Osteoblast (primary cell): Measurements from ENCODE around the gene TBXAS1. TPM values are rescaled to one million over a fixed set of nuclear protein-coding genes. Genes with fewer than 3 reads are reported as not detected.
A peak's percentile ranks its signal among the peaks of the same experiment; 100 is the strongest.

Source experiments
- DNase-seq: peaks from one replicate; pipeline ENCODE4 v3.0.0; 2011; ENCODE audit warnings: low spot score, mixed read lengths; ENCODE audit not compliant: insufficient read length; ENCODE audit errors: missing footprints
- H2AFZ ChIP-seq: 2 replicates; pipeline ENCODE4 v1.6.0; 2011; ENCODE audit warnings: mild to moderate bottlenecking, low read length
- H3K27ac ChIP-seq: 2 replicates; pipeline ENCODE4 v1.5.1; 2011; ENCODE audit warnings: mild to moderate bottlenecking, low read depth, low read length, moderate library complexity
- H3K27me3 ChIP-seq: 2 replicates; pipeline ENCODE4 v1.6.0; 2012; ENCODE audit warnings: mild to moderate bottlenecking, control low read depth, inconsistent platforms, low read length, moderate library complexity; ENCODE audit not compliant: insufficient read depth
- H3K36me3 ChIP-seq: 2 replicates; pipeline ENCODE4 v1.5.1; 2011; ENCODE audit warnings: mild to moderate bottlenecking, low read length, control low read depth, moderate library complexity; ENCODE audit not compliant: insufficient read depth
- H3K4me1 ChIP-seq: 2 replicates; pipeline ENCODE4 v1.5.1; 2011; ENCODE audit warnings: mild to moderate bottlenecking, low read length, control low read depth, moderate library complexity; ENCODE audit not compliant: insufficient read depth
- H3K4me2 ChIP-seq: 2 replicates; pipeline ENCODE4 v1.6.0; 2011; ENCODE audit warnings: mild to moderate bottlenecking, low read length; ENCODE audit not compliant: insufficient read depth
- H3K4me3 ChIP-seq: fragments of 200-600 bp; sonication (generic); 3 replicates; pipeline ENCODE4 v1.5.1; 2012; ENCODE audit warnings: mild to moderate bottlenecking, low read length, inconsistent platforms; ENCODE audit not compliant: insufficient read depth
- H3K79me2 ChIP-seq: 2 replicates; pipeline ENCODE4 v1.6.0; 2012; ENCODE audit warnings: mild to moderate bottlenecking, low read length, control low read depth, inconsistent platforms; ENCODE audit not compliant: insufficient read depth
- H3K9me3 ChIP-seq: 2 replicates; pipeline ENCODE4 v1.5.1; 2011; ENCODE audit warnings: low read depth, low read length, control low read depth
- H4K20me1 ChIP-seq: 2 replicates; pipeline ENCODE4 v1.6.0; 2012; ENCODE audit warnings: mild to moderate bottlenecking, low read length, control low read depth; ENCODE audit not compliant: insufficient read depth
- total RNA-seq: library from RNA; depleted of rRNA; stranded (reverse); fragments of >200 nt; gene quantifications from 2 replicates; pipeline ENCODE4 v1.2.3, GENCODE V29; 2012
- TF ChIP-seq, protein P1 (sequence below): IDR thresholded peaks from 2 replicates; pipeline ENCODE4 v1.5.1; 2011; ENCODE audit warnings: mild to moderate bottlenecking, low read depth, low read length, moderate library complexity; ENCODE audit errors: extremely low read depth

TBXAS1 gene
- total RNA-seq, 1 donor: 0.72 TPM

DNA sequence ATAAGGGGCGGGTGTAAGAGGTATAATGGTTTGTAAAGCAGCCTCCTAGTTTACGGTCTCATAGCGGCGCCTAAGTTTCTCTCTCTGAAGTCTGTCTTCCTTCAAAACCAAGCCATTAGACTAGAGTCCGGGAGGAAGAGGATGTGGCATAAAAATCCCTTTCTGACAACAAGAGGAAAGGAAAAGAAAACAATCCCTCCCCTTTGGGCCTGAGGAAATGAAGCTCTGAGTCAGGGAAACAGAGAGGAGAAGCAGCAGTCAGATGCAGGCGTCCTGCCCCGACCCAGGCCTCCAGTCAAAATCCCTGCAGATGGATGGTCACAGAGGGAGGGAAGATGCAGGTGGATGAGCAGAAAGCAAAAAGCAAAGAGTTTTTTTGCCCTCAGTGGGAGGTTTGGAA lies 210.0 kb downstream of the TBXAS1 start:
- H4K20me1 ChIP-seq: no peaks in the 10 kb centered on the region
- H2AFZ ChIP-seq: peak overlapping the region; percentile 55
- H3K36me3 ChIP-seq: peaks cover 19% of the 10 kb centered on the region
- DNase-seq: no peak
- TF ChIP-seq, protein P1, sequence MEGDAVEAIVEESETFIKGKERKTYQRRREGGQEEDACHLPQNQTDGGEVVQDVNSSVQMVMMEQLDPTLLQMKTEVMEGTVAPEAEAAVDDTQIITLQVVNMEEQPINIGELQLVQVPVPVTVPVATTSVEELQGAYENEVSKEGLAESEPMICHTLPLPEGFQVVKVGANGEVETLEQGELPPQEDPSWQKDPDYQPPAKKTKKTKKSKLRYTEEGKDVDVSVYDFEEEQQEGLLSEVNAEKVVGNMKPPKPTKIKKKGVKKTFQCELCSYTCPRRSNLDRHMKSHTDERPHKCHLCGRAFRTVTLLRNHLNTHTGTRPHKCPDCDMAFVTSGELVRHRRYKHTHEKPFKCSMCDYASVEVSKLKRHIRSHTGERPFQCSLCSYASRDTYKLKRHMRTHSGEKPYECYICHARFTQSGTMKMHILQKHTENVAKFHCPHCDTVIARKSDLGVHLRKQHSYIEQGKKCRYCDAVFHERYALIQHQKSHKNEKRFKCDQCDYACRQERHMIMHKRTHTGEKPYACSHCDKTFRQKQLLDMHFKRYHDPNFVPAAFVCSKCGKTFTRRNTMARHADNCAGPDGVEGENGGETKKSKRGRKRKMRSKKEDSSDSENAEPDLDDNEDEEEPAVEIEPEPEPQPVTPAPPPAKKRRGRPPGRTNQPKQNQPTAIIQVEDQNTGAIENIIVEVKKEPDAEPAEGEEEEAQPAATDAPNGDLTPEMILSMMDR: no peak
- peaks cover 2% of the 10 kb centered on the region for H3K79me2 ChIP-seq
- H3K27me3 ChIP-seq: no peaks in the 10 kb centered on the region
- no peaks in the 10 kb centered on the region for H3K9me3 ChIP-seq
- peak overlapping the region; percentile 31 for H3K27ac ChIP-seq
- no peak overlapping the region for H3K4me3 ChIP-seq
- peak overlapping the region; percentile 35 for H3K4me2 ChIP-seq
- peaks cover 58% of the 10 kb centered on the region for H3K4me1 ChIP-seq

DNA sequence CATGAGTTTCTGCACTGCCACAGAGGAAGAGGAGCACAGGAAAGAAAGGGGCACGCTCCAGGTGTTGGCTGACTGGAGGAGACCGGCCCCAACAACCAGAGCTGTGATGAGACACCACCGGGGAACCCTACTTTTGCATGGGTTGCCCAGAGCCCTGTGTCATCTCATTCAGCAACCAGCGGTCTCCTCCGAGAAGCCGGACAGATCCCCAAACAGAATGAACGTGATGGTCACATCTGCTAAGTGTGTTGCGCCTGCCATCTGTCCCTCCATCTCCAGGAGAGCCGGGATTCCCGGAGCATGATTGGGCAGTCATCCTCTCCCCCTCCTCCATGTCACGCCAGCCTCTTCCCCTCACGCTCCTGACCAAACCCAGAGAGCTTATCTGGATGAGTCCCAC lies 210.8 kb downstream of the TBXAS1 start:
- no peak overlapping the region for H3K4me2 ChIP-seq
- no peak overlapping the region for H3K4me3 ChIP-seq
- H3K36me3 ChIP-seq: peaks cover 19% of the 10 kb centered on the region
- H3K9me3 ChIP-seq: no peaks in the 10 kb centered on the region
- H3K27me3 ChIP-seq: no peaks in the 10 kb centered on the region
- TF ChIP-seq, protein P1: no peak
- H3K27ac ChIP-seq: no peak overlapping the region
- H3K79me2 ChIP-seq: peaks cover 2% of the 10 kb centered on the region
- no peak for DNase-seq
- peaks cover 50% of the 10 kb centered on the region for H3K4me1 ChIP-seq
- H4K20me1 ChIP-seq: no peaks in the 10 kb centered on the region
- no peak overlapping the region for H2AFZ ChIP-seq

DNA sequence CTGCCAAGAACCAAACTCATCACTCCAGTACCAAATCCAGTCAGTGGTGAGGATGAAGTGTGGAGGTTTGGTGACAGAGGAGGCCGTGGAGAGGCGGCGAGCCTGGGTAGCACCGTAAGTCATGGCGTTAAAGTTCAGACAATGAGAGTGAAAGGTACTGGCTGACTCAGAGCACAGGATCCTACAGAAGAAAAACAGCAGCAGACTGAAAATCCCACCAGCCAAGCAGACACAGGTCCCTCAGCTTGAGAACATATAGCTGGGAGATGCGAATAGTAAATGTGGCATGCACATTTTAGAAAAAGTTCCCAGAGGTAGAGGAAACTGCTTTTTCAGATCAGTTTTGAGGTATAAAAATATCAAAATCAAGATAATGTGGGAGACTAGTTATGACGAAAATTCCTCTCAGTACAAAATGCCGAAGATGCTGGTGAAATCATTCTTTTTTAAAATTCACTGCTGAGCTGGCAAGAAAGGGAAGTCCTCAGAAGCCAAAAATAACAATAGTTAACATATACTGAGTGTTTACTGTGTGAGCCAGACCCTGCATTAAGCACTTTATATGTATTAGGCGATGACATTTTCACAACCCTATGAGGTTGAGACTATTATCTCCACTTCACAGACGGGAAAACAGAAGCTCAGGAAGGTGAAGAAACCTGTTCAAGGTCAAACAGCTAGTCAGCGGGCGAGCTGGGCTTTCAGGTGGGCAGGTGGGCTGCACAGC lies 212.8 kb downstream of the TBXAS1 start:
- Histone ChIP-seq H3K4me3 (peak overlapping the region; percentile 29), H3K4me1 (peaks cover 31% of the 10 kb centered on the region), H3K9me3 (no peaks in the 10 kb centered on the region), H3K79me2 (peaks cover 2% of the 10 kb centered on the region), H3K27ac (peak overlapping the region; percentile 80), H3K27me3 (no peaks in the 10 kb centered on the region), H3K36me3 (peaks cover 19% of the 10 kb centered on the region), H2AFZ (peak overlapping the region; percentile 30), H4K20me1 (no peaks in the 10 kb centered on the region), H3K4me2 (peak overlapping the region; percentile 76)
- TF ChIP-seq, protein P1: no peak
- no peak for DNase-seq

DNA sequence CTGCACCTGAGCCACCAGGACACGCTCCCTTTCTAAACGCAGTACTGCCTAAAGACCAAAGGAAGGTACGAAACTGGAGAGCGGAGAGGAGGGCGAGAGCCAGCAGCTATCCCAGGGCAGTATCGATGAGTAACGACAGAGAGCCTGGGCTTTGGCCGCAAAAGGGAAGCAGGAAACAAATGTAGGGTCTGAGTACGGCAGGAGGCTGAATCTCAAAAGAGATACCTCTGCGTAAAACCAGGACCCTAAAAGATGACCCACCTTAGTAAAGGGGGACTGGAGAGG lies 213.3 kb downstream of the TBXAS1 start:
- Histone ChIP-seq H4K20me1 (no peaks in the 10 kb centered on the region), H3K79me2 (peaks cover 2% of the 10 kb centered on the region), H3K4me3 (no peak overlapping the region), H3K4me1 (peaks cover 31% of the 10 kb centered on the region), H3K4me2 (peak overlapping the region; percentile 76), H2AFZ (no peak overlapping the region), H3K27ac (peak overlapping the region; percentile 80), H3K27me3 (no peaks in the 10 kb centered on the region), H3K9me3 (no peaks in the 10 kb centered on the region), H3K36me3 (peaks cover 16% of the 10 kb centered on the region)
- DNase-seq: no peak
- TF ChIP-seq, protein P1: no peak
